ENCODE data around the gene MAPK11.

DNA sequence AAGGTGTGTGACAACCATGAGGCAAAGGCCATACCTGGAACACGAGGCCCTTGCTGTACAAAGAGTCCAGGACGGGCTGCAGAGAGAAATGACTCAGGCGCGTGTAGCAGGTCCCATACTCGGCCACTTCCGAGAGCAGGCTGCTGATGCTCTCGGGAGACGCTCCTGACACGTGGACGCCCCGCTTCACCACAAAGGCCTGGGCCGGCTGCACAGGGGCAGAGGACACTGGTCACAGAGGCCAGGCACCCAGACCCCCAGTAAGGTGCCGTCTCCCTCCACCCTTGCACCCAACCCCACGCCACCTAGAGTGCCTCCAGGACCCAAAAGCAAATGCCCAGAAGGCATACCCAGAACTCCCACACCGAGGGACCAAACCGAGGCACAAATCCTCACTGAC is 40.8 kb downstream of the MAPK11 start:
- TF ChIP-seq, protein P1, sequence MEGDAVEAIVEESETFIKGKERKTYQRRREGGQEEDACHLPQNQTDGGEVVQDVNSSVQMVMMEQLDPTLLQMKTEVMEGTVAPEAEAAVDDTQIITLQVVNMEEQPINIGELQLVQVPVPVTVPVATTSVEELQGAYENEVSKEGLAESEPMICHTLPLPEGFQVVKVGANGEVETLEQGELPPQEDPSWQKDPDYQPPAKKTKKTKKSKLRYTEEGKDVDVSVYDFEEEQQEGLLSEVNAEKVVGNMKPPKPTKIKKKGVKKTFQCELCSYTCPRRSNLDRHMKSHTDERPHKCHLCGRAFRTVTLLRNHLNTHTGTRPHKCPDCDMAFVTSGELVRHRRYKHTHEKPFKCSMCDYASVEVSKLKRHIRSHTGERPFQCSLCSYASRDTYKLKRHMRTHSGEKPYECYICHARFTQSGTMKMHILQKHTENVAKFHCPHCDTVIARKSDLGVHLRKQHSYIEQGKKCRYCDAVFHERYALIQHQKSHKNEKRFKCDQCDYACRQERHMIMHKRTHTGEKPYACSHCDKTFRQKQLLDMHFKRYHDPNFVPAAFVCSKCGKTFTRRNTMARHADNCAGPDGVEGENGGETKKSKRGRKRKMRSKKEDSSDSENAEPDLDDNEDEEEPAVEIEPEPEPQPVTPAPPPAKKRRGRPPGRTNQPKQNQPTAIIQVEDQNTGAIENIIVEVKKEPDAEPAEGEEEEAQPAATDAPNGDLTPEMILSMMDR (conservative IDR thresholded peaks at IDR 0.05): no peak
- no peak for TF ChIP-seq EZH2 (IDR thresholded peaks at IDR 0.05; ENCODE audit: low read depth)

Data from PC-9 (cell line).